Parathyroid adenoma (tissue), 2 donors: Measurements from ENCODE around the gene PRDM8.

Experiments
- H2AFZ ChIP-seq: fragments of 300-600 bp; sonication (generic); one replicate; pipeline ENCODE4 v1.7.0; 2017; ENCODE audit warnings: antibody characterized with exemption, mild to moderate bottlenecking
- H3K27ac ChIP-seq: fragments of 300-600 bp; sonication (generic); one replicate; pipeline ENCODE4 v1.7.0; 2017
- H3K27me3 ChIP-seq: fragments of 300-600 bp; sonication (generic); one replicate; pipeline ENCODE4 v1.7.0; 2017; ENCODE audit warnings: low read length; ENCODE audit not compliant: control insufficient read depth, insufficient read depth
- H3K36me3 ChIP-seq: fragments of 300-600 bp; sonication (generic); one replicate; pipeline ENCODE4 v1.7.0; 2017; ENCODE audit warnings: low read length; ENCODE audit not compliant: control insufficient read depth, insufficient read depth
- H3K4me1 ChIP-seq: fragments of 300-600 bp; sonication (generic); one replicate; pipeline ENCODE4 v1.7.0; 2017; ENCODE audit warnings: control low read depth
- H3K4me2 ChIP-seq: fragments of 300-600 bp; sonication (generic); one replicate; pipeline ENCODE4 v1.7.0; 2017; ENCODE audit warnings: low read length
- H3K4me3 ChIP-seq: fragments of 300-600 bp; sonication (generic); one replicate; pipeline ENCODE4 v1.7.0; 2017; ENCODE audit warnings: low read depth, low read length
- H3K79me2 ChIP-seq: fragments of 300-600 bp; sonication (generic); one replicate; pipeline ENCODE4 v1.7.0; 2017; ENCODE audit warnings: control low read depth
- H3K9ac ChIP-seq: fragments of 300-600 bp; sonication (generic); one replicate; pipeline ENCODE4 v1.7.0; 2017; ENCODE audit warnings: mild to moderate bottlenecking
- H3K9me3 ChIP-seq: fragments of 300-600 bp; sonication (generic); one replicate; pipeline ENCODE4 v1.7.0; 2017; ENCODE audit warnings: low read length; ENCODE audit not compliant: control insufficient read depth
- CTCF ChIP-seq: fragments of 300-600 bp; sonication (generic); IDR thresholded peaks from one replicate; pipeline ENCODE4 v1.7.0; 2017; ENCODE audit warnings: antibody characterized with exemption, mild to moderate bottlenecking
- donor health status: primary hyperparathyroidism.

PRDM8 gene

GRCh38 chr4:80202190-80202711, 4.9 kb downstream of the PRDM8 start:
- H3K36me3 ChIP-seq, result no peaks in the 10 kb centered on the region
- H3K27me3 ChIP-seq, result peaks cover 4% of the 10 kb centered on the region
- no peak overlapping the region for H3K9ac ChIP-seq
- no peaks in the 10 kb centered on the region for H3K9me3 ChIP-seq
- peak overlapping the region; percentile 49 for H3K4me3 ChIP-seq
- TF ChIP-seq CTCF, result peak; percentile 52
- no peaks in the 10 kb centered on the region for H3K79me2 ChIP-seq
- H3K4me2 ChIP-seq, result peak overlapping the region; percentile 66
- H3K4me1 ChIP-seq, result no peaks in the 10 kb centered on the region
- no peak overlapping the region for H3K27ac ChIP-seq
- peak overlapping the region; percentile 75 for H2AFZ ChIP-seq

- Histone ChIP-seq H3K4me3 (no peak overlapping the region), H2AFZ (peak overlapping the region; percentile 46), H3K27me3 (peaks cover 4% of the 10 kb centered on the region), H3K9ac (no peak overlapping the region), H3K36me3 (no peaks in the 10 kb centered on the region), H3K4me2 (peak overlapping the region; percentile 66), H3K4me1 (no peaks in the 10 kb centered on the region), H3K9me3 (no peaks in the 10 kb centered on the region), H3K79me2 (no peaks in the 10 kb centered on the region), H3K27ac (no peak overlapping the region)
- no peak for TF ChIP-seq CTCF
These were observed 5.6 kb downstream of the PRDM8 start for GRCh38 chr4:80202741-80203553.

- no peaks in the 10 kb centered on the region for H3K36me3 ChIP-seq
- H3K9ac ChIP-seq, result no peak overlapping the region
- no peak overlapping the region for H3K27ac ChIP-seq
- H3K27me3 ChIP-seq, result peaks cover 4% of the 10 kb centered on the region
- H3K4me3 ChIP-seq, result no peak overlapping the region
- H3K4me2 ChIP-seq, result no peak overlapping the region
- H3K9me3 ChIP-seq, result no peaks in the 10 kb centered on the region
- no peak overlapping the region for H2AFZ ChIP-seq
- no peaks in the 10 kb centered on the region for H3K79me2 ChIP-seq
- no peak for TF ChIP-seq CTCF
- H3K4me1 ChIP-seq, result no peaks in the 10 kb centered on the region
These were observed 7.2 kb downstream of the PRDM8 start for GRCh38 chr4:80204433-80205011.

GRCh38 chr4:80206111-80206510, 8.8 kb downstream of the PRDM8 start:
- no peak overlapping the region for H3K9ac ChIP-seq
- H3K79me2 ChIP-seq, result no peaks in the 10 kb centered on the region
- no peaks in the 10 kb centered on the region for H3K9me3 ChIP-seq
- no peaks in the 10 kb centered on the region for H3K36me3 ChIP-seq
- H3K4me2 ChIP-seq, result no peak overlapping the region
- H3K27ac ChIP-seq, result no peak overlapping the region
- H3K4me3 ChIP-seq, result no peak overlapping the region
- H2AFZ ChIP-seq, result no peak overlapping the region
- H3K27me3 ChIP-seq, result no peaks in the 10 kb centered on the region
- no peak for TF ChIP-seq CTCF
- H3K4me1 ChIP-seq, result no peaks in the 10 kb centered on the region
